Embryonic facial prominence (tissue), 1 donor: ENCODE measurements around the gene PCCA.

ENCODE experiments used
- DNase-seq: peaks from one replicate; pipeline ENCODE4 v3.0.0-alpha.2; 2016; ENCODE audit errors: extremely low spot score

PCCA gene

GRCh38 chr13:100428986-100429385 lies 340.1 kb downstream of the PCCA start:
- no peak for DNase-seq

DNA sequence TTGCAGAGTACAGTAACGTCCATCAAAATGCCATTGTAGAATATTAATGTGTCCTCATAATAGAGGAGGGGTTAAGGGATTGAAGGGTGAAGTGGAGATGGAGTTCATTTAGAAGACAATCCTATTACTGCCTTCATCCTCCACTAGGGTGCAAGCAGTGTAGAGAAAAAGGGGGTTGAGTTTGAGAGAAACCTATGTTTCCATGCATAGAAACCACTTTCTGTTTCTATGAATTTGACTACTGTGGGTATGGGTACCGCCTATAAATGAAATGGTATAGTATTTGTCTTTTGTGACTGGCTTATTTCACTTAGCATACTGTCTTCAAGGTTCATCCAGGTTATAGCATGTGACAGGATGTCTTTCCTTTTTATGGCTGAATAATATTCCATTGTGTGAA lies 343.7 kb downstream of the PCCA start:
- no peak for DNase-seq

DNA sequence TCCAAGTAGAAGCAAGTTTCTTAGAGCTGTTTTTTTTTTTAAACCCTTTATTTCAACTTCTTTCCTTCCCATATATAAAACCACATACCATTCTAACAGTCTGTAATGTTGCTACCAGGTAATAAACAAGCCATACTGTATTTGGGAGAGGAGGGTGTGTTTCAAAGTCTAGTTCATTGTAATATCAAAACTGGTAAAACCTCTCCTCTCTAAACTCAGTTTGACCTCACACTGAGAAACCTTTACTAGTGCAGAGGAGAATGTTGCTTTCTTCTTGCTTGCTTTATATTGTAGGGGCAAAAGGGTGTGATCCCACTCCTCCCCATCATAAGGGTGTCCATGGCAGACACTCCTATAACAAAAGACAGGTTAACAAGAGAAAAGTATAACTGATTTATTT lies 344.6 kb downstream of the PCCA start:
- DNase-seq = no peak

GRCh38 chr13:100434010-100434763 lies 345.3 kb downstream of the PCCA start:
- DNase-seq = no peak

GRCh38 chr13:100436099-100436498 lies 347.2 kb downstream of the PCCA start:
- DNase-seq = no peak

DNA sequence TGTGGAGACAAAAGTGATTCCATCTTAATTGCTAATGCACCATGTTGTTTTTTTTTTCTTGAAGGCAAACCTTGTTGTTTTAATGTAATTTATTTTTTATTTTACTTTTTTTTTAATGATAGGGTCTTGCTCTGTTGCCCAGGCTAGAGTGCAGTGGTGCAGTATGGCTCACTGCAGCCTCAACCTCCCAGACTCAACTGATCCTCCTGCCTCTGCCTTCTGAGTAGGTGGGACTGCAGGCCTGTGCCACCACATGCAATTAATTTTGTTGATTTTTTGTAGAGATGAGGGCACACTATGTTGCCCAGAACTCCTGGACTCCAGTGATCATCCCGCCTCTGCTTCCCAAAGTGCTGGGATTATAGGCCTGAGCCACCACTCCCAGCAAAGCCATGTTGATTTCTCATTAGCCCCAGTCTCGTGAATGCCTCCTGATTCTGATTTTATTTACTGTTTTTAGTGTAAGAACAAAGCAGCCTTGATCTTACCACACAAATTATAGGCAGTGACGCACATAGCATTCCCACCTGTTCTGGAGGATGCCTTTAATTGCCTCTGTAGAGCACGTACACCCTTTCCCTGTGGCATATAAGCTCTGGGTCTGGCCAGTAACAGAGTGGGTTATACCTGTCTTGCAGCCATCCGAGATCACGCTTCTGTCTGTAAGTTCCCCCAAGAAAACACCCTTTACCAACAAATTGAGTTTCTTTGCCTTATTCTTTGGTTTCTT lies 349.3 kb downstream of the PCCA start:
- no peak for DNase-seq

DNA sequence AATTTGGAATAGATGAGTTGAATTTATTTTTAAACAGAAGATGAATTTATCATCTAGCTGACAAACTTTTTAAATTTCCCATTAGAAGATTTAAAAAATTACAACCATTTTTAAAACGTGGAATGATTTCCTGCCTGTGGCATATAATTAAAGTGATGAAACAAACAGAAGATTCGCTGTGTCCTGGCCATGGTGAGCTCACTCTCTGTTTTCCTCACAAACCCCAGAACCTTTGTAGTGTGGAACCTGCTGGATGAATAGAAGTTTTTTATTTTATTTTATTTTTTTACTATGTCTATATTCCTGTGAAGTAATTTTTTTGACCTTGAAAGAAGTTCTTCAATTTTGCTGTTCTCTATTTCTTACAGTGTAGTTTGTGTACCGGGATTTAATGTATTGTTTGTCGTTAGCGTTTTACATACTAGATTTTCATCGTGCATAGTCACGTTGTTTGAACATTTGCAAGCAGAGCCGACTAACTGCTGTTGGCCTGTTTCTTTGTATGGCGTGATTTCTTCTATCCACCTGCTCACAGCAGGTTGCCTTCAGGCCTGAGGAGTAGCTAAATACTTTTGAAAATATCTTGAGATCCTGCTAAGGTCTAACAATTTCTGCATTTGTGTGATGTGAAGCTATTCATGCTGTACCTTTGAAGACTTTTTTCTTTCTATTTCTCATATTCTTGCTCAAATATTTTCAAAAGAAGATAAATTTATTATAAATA lies 350.5 kb downstream of the PCCA start:
- no peak for DNase-seq

- no peak for DNase-seq
Observed at GRCh38 chr13:100440751-100441425, 352.0 kb downstream of the PCCA start.

- DNase-seq = no peak
Observed at GRCh38 chr13:100442095-100442832, 353.4 kb downstream of the PCCA start.

DNA sequence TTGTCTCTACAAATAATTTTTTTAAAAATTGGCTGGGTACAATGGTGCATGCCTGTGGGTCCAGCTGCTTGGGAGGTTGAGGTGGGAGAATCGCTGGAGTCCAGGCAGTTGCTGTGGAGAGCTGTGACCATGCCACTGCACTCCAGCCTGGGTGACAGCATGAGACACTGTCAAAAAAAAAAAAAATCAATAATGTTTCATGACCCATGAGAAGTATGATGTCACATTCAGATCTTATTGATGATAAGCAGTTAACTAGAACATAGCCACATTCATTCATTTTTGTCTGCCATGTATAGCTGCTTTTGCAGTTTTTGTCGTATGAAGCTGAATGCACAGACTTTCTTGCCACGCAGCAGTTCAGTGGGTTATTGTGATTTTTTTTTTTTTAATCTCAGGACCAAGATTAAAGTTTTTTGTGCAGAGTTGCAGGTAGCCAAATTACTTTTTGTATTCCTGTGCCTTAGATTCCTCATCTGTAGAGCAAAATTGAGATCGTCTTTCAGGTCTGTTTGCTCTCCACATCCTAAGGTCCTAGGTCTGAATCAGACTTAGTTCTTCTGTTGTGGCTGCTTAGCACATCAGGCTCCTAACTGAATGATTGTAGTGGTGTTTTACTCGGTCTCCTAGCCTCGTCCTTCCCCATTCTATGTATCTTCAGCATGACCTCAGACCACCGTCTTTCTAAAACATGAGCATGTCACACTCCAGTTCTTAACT lies 354.5 kb downstream of the PCCA start:
- DNase-seq = no peak

DNA sequence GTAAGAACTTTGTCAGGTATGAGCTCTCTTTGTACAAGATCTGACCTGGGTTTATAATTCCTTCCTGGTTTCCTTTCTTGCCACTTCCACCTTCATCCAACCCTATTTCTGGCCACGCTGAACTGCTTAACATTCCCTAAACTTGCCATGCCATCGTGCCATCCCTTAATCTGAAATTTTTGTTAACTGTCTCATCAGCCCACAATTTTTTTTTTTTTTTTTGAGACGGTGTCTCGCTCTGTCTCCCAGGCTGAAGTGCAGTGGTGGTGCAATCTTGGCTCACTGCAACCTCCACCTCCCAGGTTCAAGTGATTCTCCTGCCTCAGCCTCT lies 355.1 kb downstream of the PCCA start:
- no peak for DNase-seq

DNA sequence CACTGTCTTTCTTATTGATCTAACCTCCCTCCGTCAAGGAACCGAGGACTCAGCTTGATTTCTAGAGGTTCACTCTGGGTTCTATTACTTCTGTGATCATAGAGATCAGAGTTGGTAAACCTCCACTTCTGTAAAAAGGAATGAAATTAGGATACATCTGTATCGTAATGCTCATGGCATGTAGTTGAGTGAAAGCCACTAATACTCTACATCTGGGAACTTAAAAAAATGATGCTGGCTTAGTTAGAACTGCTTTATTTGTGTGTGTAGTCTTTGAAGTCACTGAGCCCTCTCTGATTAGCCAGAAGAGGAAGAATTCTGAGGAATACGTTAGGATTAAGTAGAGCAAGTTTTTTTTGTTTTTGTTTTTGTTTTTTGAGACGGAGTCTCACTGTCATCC lies 358.9 kb downstream of the PCCA start:
- no peak for DNase-seq

GRCh38 chr13:100451923-100452322 lies 363.0 kb downstream of the PCCA start:
- DNase-seq = no peak

DNA sequence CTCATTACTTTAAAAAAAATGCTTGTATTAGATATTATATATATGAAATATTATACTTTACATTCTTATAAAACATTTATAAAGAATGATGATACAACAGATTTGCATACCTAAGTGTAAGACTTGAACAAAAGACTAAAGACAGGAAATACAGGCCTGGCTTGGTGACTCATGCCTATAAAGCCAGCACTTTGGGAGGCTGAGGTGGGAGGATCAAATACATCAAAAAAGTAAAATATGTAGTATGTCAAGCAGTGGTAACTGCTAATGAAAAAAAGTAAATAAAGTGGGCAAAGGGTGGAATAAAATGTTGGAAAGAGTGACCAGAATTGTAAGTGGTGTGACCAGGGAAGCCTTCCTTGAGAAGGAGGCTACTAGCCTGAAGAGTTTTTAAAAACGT lies 366.0 kb downstream of the PCCA start:
- no peak for DNase-seq

DNA sequence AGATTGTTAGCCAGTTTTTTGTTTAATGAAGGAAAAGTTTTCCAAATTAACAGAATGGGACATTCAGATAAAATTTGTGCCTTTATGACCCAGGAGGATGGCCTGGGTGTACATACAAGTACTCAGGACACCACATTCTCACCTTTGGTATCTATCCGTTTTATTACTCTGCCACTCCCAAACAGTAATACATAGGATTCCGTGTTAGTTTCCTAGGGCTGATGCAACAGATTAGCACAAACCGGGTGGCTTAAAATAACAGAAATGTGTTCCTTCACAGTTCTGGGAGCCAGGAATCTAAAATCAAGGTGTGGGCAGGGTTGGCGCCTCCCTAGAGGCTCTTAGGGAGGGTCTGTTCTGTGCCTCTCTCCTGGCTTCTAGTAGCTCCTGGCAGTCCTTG lies 369.8 kb downstream of the PCCA start:
- no peak for DNase-seq

DNA sequence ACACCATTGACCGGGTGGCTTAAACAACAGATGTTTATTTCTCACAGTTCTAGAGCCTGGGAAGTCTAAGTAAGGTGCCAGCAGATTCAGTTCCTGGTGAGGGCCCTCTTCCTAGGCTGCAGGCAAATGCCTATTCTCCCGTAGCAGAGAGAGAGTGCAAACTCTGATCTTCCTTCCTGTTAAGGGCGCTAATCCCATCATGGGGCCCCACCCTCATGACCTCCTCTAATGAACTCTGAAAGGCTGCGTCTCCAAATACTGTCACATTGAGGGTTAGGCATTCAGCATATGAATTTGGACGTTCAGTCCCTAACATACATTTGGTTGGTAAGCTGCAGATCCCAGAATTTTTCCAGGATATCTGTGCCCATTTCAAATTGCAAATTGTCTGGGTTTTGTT lies 370.9 kb downstream of the PCCA start:
- no peak for DNase-seq

DNA sequence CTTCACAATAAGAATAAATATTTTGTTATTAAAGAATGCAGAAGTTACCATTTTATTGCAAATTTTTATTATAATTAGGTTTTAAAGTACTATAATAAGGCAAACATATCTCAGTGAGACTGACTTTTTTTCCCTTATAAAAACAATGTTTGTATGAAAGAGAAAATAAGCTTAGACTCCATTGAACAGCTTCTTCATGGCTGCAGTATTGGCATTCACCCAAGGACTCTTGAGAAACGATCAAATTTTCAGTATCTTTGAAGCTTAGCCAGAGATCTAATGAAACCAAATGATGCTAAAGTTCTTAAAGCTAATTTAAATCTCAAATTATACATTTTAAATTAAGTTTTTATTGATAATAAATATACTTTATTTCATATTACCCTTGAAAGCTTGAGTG lies 371.4 kb downstream of the PCCA start:
- no peak for DNase-seq

DNA sequence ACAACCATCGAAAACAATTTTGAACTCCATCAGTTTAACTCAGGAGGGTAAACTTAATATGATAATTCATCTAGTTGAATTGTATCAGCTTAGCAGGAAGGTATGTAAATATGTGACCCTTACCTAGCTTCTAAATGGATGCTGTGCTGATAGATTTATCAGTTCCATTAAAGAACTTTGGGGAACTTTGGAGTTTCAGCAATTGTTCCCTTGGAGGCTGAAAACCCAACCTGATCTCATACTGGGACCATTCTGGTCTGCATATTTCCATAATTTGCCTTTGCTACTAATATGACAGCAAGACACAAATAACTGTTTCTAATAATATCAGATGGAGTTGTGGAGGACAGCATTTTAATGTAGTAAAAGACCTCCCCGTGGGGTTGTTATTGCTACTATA lies 371.9 kb downstream of the PCCA start:
- no peak for DNase-seq

DNA sequence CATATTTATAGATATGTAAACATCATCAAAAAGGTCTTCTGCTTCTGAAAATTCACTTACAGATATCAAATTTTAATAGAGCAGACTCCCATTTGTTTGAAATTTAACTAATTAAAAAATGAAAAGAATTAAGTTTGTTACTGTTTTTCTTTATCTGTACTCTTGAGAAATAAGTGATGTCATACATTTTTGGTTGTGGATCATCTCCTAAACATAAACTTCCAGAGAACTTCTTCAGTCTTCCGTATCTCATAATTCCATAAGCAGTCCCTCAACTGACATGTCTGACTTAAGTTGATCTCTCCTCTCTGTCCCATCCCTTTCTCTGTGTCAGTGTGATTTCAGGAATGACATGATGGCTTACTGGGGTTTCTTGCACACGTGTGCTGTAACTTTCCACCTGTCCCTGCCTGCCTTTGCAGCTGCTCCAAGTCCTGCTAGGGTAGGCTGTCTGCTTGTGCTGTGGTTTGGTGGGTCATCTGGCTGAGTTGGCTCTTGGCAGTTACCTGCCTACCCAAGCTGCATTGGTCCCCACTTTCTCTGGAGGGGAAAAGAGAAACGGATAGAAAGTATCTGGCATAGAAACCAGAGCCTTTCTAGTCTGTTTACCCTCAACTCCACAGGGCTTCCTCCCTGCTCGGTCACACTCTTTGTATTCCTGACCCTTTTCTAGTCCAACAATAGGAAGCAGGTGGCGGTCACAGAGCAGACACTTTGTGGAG lies 372.6 kb downstream of the PCCA start:
- no peak for DNase-seq

DNA sequence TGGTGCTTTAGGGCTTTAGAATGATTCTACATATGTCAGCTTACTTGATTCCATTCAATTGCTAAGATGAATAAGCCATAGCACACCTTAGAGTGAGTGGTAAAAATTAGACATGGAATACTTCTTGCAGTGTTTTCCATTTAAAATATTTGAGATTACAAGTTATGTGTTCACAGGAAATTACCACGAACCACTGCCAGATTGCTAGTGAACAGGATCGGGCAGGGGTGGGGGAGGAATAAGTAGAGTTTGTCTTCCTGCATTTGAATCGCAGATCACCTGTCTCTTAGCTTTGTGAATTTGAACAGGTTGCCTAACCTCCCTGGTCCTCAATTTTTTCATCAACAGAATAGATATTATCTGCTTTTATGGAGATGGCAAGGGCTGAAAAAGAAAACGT lies 375.1 kb downstream of the PCCA start:
- no peak for DNase-seq
